ENCODE results near the gene COL4A2. TPM values are rescaled to one million over a fixed set of nuclear protein-coding genes. Genes with fewer than 3 reads are reported as not detected.

The COL4A2 gene
- total RNA-seq, 4 donors from 2014 or later: 97.6 to 193 (median 131) TPM

- H3K36me3 ChIP-seq: no peaks in the 10 kb centered on the region
- WGBS, 2 donors: 81 to 87% methylated on average over 10 of the region's 10 CpGs
- no peaks in the 10 kb centered on the region for H3K9me3 ChIP-seq
- no peak for TF ChIP-seq CTCF (IDR thresholded peaks at IDR 0.05)
- TF ChIP-seq POLR2A (IDR thresholded peaks at IDR 0.05): no peak
- H3K27me3 ChIP-seq: no peaks in the 10 kb centered on the region
- no peak overlapping the region for H3K4me3 ChIP-seq (replicated peaks in 1 of 3)
- intact Hi-C loops (cut with DNase I): loop anchor here (5.0 to 10.0 kb wide), 2 partner anchors 95 to 188 kb away; no protein-coding TSS in a partner anchor
- H3K27ac ChIP-seq: peak overlapping the region; percentile 40 to 94 (median 78)
- no peak for DNase-seq
- H3K4me1 ChIP-seq: peaks cover 33 to 88% of the 10 kb centered on the region in 2 donors
Observed at GRCh38 chr13:110410000-110410399, 102.9 kb downstream of the COL4A2 start.

DNA sequence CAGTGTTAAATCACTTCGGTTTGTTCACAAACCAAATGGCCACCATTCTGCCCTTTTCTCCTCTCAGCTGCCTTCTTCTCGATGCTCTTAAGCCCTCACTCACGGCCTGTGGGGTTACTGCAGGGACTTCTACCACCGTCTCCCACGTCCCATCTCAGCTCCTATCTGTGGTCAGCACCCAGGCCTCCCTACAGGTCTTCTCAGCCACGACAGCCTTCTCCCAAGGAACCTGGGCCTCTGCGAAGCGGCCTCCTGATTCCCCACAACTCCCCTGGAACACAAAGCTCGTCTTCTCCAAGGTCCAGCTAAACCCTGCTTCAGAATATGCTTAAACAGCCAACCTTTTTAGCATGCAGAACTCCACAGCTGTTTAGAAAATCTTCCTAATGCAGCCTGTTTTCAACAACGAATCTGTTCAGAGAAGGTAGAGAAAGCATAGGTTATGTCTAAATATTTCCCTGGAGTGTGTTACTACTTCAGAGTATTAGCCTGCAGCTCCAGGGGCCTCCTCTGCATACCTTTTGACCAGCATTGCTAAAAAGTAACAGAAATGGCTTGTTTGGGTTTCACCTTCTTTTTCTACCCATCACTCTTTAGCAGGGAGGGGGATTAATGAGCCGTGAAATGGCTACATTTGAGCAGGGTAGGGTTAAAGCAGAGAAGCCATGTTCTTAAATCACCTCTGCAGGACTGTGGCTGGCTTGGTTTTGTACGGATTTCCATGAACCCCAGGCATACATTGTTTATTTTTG, 104.0 kb downstream of the COL4A2 start:
- 70 to 74% methylated on average over 12 of the region's 12 CpGs for WGBS, 2 donors
- H3K4me3 ChIP-seq (replicated peaks in 1 of 3): no peak overlapping the region
- no peak for DNase-seq
- H3K36me3 ChIP-seq: no peaks in the 10 kb centered on the region
- peak overlapping the region; percentile 40 to 94 (median 78) for H3K27ac ChIP-seq
- no peak for TF ChIP-seq POLR2A (IDR thresholded peaks at IDR 0.05)
- no peak for TF ChIP-seq CTCF (IDR thresholded peaks at IDR 0.05)
- H3K9me3 ChIP-seq: no peaks in the 10 kb centered on the region
- intact Hi-C loops (cut with DNase I): loop anchor here (5.0 to 10.0 kb wide), 2 partner anchors 96 to 189 kb away; no protein-coding TSS in a partner anchor
- no peaks in the 10 kb centered on the region for H3K27me3 ChIP-seq
- peaks cover 25 to 84% of the 10 kb centered on the region in 2 donors for H3K4me1 ChIP-seq

GRCh38 chr13:110411688-110412059, 104.6 kb downstream of the COL4A2 start:
- Histone ChIP-seq H3K9me3 (no peaks in the 10 kb centered on the region), H3K27me3 (no peaks in the 10 kb centered on the region), H3K27ac (peak overlapping the region; percentile 40 to 94 (median 78)), H3K4me1 (peaks cover 22 to 82% of the 10 kb centered on the region in 2 donors), H3K36me3 (no peaks in the 10 kb centered on the region), H3K4me3 (replicated peaks in 1 of 3) (no peak overlapping the region)
- intact Hi-C loops (cut with DNase I): loop anchor here (5.0 to 10.0 kb wide), 2 partner anchors 97 to 189 kb away; no protein-coding TSS in a partner anchor
- DNase-seq: no peak
- TF ChIP-seq CTCF (IDR thresholded peaks at IDR 0.05) (no peak), POLR2A (IDR thresholded peaks at IDR 0.05) (no peak)
- 67 to 88% methylated on average over 3 of the region's 3 CpGs for WGBS, 2 donors

- no peaks in the 10 kb centered on the region for H3K36me3 ChIP-seq
- TF ChIP-seq CTCF (IDR thresholded peaks at IDR 0.05) (peak; percentile 67 to 98 (median 90)), POLR2A (IDR thresholded peaks at IDR 0.05) (peak in 1 of 2 donors; percentile 36)
- WGBS, 2 donors: 42 to 44% methylated on average over 16 of the region's 16 CpGs
- H3K4me1 ChIP-seq: peaks cover 22 to 77% of the 10 kb centered on the region in 2 donors
- intact Hi-C loops (cut with DNase I): loop anchor here (5.0 to 10.0 kb wide), 2 partner anchors 98 to 190 kb away; no protein-coding TSS in a partner anchor
- H3K27ac ChIP-seq: peak overlapping the region; percentile 40 to 94 (median 78)
- no peaks in the 10 kb centered on the region for H3K9me3 ChIP-seq
- peak; percentile 87 to 90 for DNase-seq
- H3K4me3 ChIP-seq (replicated peaks in 1 of 3): no peak overlapping the region
- H3K27me3 ChIP-seq: no peaks in the 10 kb centered on the region
Observed at GRCh38 chr13:110412132-110412914, 105.2 kb downstream of the COL4A2 start.
